UCSD-AML1 (cell line): ENCODE measurements around the gene KCTD16.

Experiments
- DNase-seq: peaks from one replicate; lab custom pipeline; 2025; ENCODE audit not compliant: unreplicated experiment; lab: John Stamatoyannopoulos, UW

KCTD16 gene

GRCh38 chr5:144281784-144282183 is 111.1 kb downstream of the KCTD16 start:
- DNase-seq, result no peak

DNA sequence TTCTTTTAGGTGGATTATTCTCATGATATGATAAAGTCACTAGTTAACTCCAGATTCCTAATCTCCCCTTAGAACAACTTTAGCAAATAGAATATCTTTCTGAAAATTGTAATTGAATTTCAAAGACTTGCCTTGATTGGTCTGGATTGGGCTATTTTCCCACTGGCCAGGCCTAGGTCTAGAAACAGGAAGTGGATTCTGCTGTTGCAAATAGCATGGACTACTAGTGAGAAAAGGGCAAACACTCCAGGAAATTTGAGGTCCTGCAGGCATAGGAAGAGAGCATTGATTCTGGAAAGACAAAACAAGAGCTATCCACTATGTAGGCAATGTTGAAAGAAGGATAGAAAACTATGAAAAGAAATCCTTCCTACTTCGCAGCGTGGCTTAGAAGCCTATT is 113.4 kb downstream of the KCTD16 start:
- no peak for DNase-seq

GRCh38 chr5:144284931-144285502 is 114.3 kb downstream of the KCTD16 start:
- no peak for DNase-seq

- DNase-seq, result no peak
Observed at GRCh38 chr5:144289277-144289676, 118.6 kb downstream of the KCTD16 start.

DNA sequence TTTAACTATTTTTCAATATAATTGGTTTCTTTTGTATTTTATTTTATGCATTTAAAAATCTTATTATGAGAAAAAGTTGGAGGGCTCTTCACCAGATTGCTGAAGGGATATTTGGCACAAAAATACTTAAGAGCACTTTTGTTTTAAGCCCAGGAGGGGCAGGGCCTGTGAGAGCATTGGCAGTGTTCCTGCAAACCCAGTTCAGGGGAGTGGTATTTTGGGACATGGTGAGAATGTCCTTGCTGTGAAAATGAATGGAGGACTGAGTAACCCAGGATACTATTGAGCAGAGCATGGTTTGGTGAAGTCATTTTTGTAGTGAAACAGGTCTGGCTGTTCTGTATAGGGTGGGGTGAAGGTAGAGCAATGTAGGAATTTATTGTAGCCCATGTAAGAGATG is 121.4 kb downstream of the KCTD16 start:
- no peak for DNase-seq

DNA sequence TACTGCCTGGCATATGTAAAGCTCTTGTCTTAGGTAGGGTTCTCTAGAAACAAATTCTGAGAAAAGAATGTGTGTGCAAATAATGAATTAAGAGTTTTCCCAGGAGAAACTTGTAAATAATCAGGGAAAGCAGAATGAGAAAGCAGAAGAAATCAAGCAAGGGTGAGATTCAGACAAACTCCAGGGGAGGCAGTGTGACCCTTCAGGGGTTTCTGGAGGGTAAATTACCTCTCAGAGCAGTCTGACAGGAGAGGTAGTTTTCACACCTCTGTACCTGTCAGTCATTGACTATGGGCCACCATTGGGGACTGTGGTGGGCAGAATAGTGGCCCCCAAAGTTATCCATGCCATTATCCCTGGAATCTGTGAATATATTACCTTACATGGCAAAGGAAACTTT is 124.6 kb downstream of the KCTD16 start:
- DNase-seq, result no peak

DNA sequence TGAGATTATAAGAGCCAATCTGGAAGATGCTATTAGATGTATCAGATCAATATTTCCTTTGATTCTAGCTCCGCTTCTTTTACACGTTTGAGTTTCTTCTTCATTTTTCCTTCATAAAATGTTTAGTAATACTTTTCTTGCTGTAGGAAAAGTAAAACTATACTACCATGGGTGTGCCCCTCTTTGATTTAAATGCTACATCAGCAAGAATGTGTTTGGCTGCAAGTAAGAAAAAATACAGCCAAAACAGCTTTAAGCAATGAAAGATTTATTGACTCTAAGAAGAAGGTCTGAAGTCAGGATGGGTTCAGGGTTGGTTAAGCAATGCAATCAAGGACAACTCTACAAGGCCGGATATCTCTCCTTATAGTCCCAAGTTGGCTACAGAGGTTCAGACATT is 126.4 kb downstream of the KCTD16 start:
- DNase-seq, result no peak

- no peak for DNase-seq
Observed at GRCh38 chr5:144298658-144299057, 128.0 kb downstream of the KCTD16 start.

DNA sequence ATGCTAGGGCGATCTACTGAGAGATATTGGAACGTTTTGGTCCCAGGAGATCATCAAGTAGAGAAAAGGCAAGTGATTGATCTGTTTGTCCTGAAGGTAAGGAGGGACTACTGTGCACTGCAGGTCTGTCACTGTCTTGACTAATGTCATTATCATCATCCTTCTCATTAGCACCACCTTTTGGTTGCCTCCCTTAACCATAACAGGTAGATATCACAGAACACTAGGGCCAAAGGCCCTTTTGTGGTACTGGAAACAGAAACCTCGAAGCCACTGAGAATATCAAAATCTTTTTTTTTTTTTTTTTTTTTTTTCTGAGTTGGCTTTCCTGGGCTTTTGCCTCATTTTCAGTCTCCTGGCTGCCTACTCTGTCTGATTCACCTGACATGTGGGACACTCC is 134.0 kb downstream of the KCTD16 start:
- no peak for DNase-seq

DNA sequence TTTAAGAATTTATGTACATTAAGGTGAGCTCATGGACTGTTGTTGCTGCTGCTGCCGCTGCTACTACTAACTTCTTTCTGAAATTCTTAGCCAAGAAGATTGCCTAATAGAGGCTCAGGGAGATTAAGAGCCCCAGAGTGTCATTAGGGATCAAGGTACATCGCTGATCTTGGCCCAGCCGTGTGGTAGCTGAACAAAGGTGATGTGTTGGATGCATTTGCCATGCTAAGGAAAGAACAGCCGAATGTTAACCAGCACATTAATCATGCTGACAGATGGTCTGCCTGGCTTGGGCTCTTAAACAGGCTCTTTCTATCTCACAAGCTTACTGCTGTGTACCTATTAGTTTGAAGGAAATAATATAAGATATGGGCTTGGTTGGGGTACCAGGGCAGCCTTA is 137.1 kb downstream of the KCTD16 start:
- DNase-seq, result no peak

GRCh38 chr5:144308174-144308573 is 137.5 kb downstream of the KCTD16 start:
- no peak for DNase-seq

DNA sequence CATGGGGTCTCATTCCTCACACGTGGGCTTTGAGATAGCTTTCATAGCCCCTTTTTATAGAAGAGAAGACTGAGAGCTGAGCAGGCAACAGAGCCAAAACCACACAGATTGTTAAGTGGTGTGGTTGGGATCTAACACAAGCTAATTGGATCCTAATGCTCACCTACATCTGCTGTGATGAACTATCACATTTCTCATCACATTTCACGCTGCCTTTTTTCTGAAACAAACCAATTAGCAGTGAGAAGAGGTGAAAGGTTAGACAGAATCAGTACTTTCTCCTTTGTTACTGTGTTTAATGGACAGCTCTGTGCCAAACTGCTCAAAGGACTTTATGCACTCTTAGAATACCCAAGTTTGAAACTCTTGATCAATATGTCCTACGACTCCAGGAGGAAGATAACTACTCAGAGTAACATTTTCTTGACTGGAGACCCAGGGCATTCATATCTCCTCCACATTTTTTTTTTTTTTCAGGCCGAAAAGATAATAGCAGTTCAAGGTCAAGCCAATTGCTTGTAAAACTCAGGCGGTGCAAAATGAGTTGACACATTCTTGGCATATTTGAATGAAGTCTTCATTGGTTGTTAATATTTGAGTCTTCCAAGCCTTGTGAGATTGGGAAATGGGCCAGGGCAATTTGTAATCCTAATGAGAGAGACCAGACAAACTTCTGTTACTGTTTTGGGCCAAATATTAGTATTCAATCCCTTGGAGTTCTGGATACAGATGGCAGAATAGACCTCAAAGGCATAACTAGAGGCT is 138.4 kb downstream of the KCTD16 start:
- no peak for DNase-seq

DNA sequence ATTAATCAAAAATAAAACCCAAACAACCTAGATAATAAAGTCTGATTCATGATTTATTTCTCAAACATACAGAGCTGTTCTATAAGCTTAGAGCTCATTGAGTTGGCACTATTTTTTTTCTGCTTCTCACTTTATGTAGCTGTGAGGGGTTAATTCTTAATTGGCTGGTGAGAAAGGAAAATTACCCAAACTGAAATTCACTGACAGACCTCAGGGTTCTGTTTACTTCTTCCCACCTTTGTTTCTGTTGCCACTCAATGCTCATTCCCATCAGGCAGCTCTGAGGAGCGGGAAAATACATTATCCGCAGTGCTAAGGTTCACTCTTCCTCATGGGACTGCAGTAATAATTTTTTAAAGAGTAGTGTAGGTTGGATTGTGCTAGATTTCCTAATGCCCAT is 139.9 kb downstream of the KCTD16 start:
- DNase-seq, result no peak

GRCh38 chr5:144313147-144313726 is 142.6 kb downstream of the KCTD16 start:
- no peak for DNase-seq

DNA sequence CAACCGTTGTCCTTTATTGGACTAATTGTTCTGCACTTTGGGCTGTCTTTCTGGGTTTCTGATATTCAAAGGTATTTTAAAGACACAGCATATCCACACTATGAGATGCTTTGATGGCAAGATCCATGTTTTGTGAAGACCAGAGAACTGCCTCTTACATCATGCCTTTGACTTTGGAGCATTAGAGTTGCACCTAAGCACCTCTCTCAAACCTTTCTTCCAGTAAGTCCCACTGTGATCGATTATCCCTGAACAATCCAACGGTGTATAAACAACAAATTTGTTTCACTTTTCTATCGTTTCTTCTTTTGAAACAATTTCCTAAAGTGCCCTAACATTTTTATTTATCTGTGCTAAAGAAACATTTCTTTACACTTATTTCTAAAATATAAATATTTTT is 144.4 kb downstream of the KCTD16 start:
- no peak for DNase-seq

GRCh38 chr5:144315994-144316634 is 145.4 kb downstream of the KCTD16 start:
- DNase-seq, result no peak

GRCh38 chr5:144318011-144318410 is 147.3 kb downstream of the KCTD16 start:
- DNase-seq, result no peak

DNA sequence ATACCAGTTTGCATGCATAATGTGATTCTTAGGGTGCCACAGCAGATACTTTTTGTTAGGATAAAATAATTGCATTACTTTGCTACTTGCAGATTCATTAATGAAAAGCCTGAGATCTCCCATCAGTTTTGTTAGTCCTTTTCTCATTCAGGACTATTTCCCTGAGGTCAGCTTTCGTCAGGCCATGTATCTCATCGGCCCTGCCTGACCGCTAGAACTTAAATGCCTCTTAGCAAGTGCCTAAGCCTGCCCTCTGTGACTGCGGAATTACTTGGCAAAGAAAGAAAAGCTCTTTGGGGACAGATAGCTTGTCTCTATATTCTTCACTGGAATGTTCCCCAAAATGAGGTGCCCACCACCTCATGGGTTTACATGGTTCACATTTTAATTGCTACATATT is 147.8 kb downstream of the KCTD16 start:
- no peak for DNase-seq

GRCh38 chr5:144323181-144323580 is 152.5 kb downstream of the KCTD16 start:
- no peak for DNase-seq

DNA sequence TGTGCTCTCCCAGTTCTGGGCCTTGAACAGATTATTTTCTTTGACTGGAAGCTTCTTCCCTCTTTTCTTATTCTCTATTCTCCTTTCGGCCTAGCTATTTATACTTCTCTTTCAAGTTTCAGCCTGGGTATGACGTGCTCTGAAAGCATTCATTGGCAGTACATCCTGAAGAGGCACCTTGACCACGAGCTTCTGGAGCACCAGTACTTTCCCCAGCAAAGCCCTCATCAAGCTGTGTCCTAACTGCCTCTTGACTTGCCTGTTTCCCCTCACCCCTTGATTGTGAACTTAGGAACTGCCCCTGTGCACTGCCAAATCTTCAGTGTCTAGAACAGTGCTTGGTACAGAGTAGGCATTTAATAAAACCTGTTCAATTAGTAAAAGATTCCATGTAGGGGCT is 154.9 kb downstream of the KCTD16 start:
- DNase-seq, result no peak

- no peak for DNase-seq
Observed at GRCh38 chr5:144328494-144328893, 157.8 kb downstream of the KCTD16 start.

- no peak for DNase-seq
Observed at GRCh38 chr5:144328980-144329379, 158.3 kb downstream of the KCTD16 start.
